ENCODE results near the gene EDAR.

The EDAR gene

GRCh38 chr2:108978709-108979111, 10.3 kb downstream of the EDAR start:
- no peaks in the 10 kb centered on the region for H3K9me2 ChIP-seq (ENCODE audit: low read depth, low read length)
- H3K36me3 ChIP-seq (ENCODE audit: insufficient read depth, low read length) = no peaks in the 10 kb centered on the region
- no peak for TF ChIP-seq EZH2 (IDR thresholded peaks at IDR 0.05; ENCODE audit: borderline replicate concordance, low read length)
- TF ChIP-seq, protein P1, sequence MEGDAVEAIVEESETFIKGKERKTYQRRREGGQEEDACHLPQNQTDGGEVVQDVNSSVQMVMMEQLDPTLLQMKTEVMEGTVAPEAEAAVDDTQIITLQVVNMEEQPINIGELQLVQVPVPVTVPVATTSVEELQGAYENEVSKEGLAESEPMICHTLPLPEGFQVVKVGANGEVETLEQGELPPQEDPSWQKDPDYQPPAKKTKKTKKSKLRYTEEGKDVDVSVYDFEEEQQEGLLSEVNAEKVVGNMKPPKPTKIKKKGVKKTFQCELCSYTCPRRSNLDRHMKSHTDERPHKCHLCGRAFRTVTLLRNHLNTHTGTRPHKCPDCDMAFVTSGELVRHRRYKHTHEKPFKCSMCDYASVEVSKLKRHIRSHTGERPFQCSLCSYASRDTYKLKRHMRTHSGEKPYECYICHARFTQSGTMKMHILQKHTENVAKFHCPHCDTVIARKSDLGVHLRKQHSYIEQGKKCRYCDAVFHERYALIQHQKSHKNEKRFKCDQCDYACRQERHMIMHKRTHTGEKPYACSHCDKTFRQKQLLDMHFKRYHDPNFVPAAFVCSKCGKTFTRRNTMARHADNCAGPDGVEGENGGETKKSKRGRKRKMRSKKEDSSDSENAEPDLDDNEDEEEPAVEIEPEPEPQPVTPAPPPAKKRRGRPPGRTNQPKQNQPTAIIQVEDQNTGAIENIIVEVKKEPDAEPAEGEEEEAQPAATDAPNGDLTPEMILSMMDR (IDR thresholded peaks at IDR 0.05; ENCODE audit: low read length) = no peak
- no peak overlapping the region for H3K4me2 ChIP-seq (ENCODE audit: low read length)
- H3F3A ChIP-seq (ENCODE audit: insufficient read depth, low read length) = no peaks in the 10 kb centered on the region
- no peak overlapping the region for H3K9ac ChIP-seq (ENCODE audit: low read length)
- no peak overlapping the region for H3K4me3 ChIP-seq (ENCODE audit: low read depth, low read length, poor library complexity, severe bottlenecking)
- no peaks in the 10 kb centered on the region for H4K20me1 ChIP-seq (ENCODE audit: insufficient read depth, low read length)
- no peaks in the 10 kb centered on the region for H3K9me3 ChIP-seq (ENCODE audit: low read length)
- H3K4me1 ChIP-seq (ENCODE audit: insufficient read depth, low read length, severe bottlenecking) = no peaks in the 10 kb centered on the region
- H2AFZ ChIP-seq (ENCODE audit: low read length) = no peak overlapping the region
- H3K79me2 ChIP-seq (ENCODE audit: insufficient read depth, low read length) = no peaks in the 10 kb centered on the region
- no peak overlapping the region for H3K27ac ChIP-seq (ENCODE audit: low read depth, low read length, poor library complexity, severe bottlenecking)
- H3K27me3 ChIP-seq (ENCODE audit: insufficient read depth, low read length) = peaks cover 6% of the 10 kb centered on the region; the same call in 1 of the 2 replicates

DNA sequence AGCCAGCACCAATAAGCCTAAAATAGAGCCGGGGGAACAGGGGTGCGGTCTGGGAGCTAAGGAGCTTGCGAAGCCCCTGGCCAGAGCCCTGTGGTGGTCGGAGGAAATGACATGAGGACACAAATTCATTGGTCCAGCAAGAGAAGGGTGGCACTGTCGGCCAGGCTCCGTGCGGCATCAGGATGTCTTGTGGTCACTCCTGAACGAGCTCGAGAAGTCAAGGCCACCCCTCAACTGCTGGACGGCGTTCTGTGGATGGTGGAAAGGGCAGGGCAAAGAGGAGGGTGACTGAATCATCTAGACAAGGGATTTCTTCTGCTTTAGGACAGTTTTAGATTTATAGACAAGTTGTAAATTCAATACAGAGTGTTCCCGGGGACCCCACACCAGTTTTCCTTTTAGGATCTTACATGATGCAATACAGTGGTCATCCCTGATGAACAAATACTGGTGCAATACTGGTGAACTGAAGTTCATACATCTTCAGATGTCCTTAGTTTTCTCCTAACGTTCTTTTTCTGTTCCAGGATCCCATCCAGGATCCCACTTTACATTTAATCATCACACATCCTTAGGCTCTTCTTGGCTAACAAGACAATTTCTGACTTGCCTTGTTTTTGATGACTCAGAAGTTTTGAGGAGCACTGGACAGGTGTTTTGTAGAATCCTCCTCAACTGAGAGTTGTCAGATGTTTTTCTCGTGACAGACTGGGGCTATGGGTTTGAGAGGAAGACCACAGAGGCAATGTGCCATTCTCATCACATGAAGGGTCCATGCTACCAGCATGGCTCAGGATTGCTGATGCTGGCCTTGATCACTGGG, 13.2 kb downstream of the EDAR start:
- Histone ChIP-seq H3K9ac (ENCODE audit: low read length) (no peak overlapping the region), H3K27me3 (ENCODE audit: insufficient read depth, low read length) (no peaks in the 10 kb centered on the region), H3K79me2 (ENCODE audit: insufficient read depth, low read length) (no peaks in the 10 kb centered on the region), H3K9me2 (ENCODE audit: low read depth, low read length) (no peaks in the 10 kb centered on the region), H3F3A (ENCODE audit: insufficient read depth, low read length) (no peaks in the 10 kb centered on the region), H3K9me3 (ENCODE audit: low read length) (no peaks in the 10 kb centered on the region), H3K27ac (ENCODE audit: low read depth, low read length, poor library complexity, severe bottlenecking) (no peak overlapping the region), H2AFZ (ENCODE audit: low read length) (no peak overlapping the region), H4K20me1 (ENCODE audit: insufficient read depth, low read length) (no peaks in the 10 kb centered on the region), H3K4me1 (ENCODE audit: insufficient read depth, low read length, severe bottlenecking) (no peaks in the 10 kb centered on the region), H3K4me2 (ENCODE audit: low read length) (no peak overlapping the region), H3K4me3 (ENCODE audit: low read depth, low read length, poor library complexity, severe bottlenecking) (no peak overlapping the region), H3K36me3 (ENCODE audit: insufficient read depth, low read length) (no peaks in the 10 kb centered on the region)
- TF ChIP-seq EZH2 (IDR thresholded peaks at IDR 0.05; ENCODE audit: borderline replicate concordance, low read length) = no peak
- TF ChIP-seq, protein P1 (IDR thresholded peaks at IDR 0.05; ENCODE audit: low read length) = no peak

- no peaks in the 10 kb centered on the region for H3K27me3 ChIP-seq (ENCODE audit: insufficient read depth, low read length)
- H3K9ac ChIP-seq (ENCODE audit: low read length) = no peak overlapping the region
- H3K4me3 ChIP-seq (ENCODE audit: low read depth, low read length, poor library complexity, severe bottlenecking) = no peak overlapping the region
- H3F3A ChIP-seq (ENCODE audit: insufficient read depth, low read length) = no peaks in the 10 kb centered on the region
- H3K27ac ChIP-seq (ENCODE audit: low read depth, low read length, poor library complexity, severe bottlenecking) = no peak overlapping the region
- H3K79me2 ChIP-seq (ENCODE audit: insufficient read depth, low read length) = no peaks in the 10 kb centered on the region
- H3K36me3 ChIP-seq (ENCODE audit: insufficient read depth, low read length) = no peaks in the 10 kb centered on the region
- TF ChIP-seq EZH2 (IDR thresholded peaks at IDR 0.05; ENCODE audit: borderline replicate concordance, low read length) = no peak
- TF ChIP-seq, protein P1 (IDR thresholded peaks at IDR 0.05; ENCODE audit: low read length) = no peak
- no peaks in the 10 kb centered on the region for H3K9me3 ChIP-seq (ENCODE audit: low read length)
- no peak overlapping the region for H3K4me2 ChIP-seq (ENCODE audit: low read length)
- no peaks in the 10 kb centered on the region for H3K9me2 ChIP-seq (ENCODE audit: low read depth, low read length)
- no peaks in the 10 kb centered on the region for H3K4me1 ChIP-seq (ENCODE audit: insufficient read depth, low read length, severe bottlenecking)
- H2AFZ ChIP-seq (ENCODE audit: low read length) = no peak overlapping the region
- no peaks in the 10 kb centered on the region for H4K20me1 ChIP-seq (ENCODE audit: insufficient read depth, low read length)
These were observed 14.3 kb downstream of the EDAR start for GRCh38 chr2:108974674-108975073.
